GM18861 (cell line): ENCODE results near the gene FGF4.

Source experiments
- ATAC-seq: cut with Tn5 transposase; IDR thresholded peaks from one replicate; pipeline ENCODE4 v1.9.1; 2021; ENCODE audit not compliant: unreplicated experiment

FGF4 gene, protein sequence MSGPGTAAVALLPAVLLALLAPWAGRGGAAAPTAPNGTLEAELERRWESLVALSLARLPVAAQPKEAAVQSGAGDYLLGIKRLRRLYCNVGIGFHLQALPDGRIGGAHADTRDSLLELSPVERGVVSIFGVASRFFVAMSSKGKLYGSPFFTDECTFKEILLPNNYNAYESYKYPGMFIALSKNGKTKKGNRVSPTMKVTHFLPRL

DNA sequence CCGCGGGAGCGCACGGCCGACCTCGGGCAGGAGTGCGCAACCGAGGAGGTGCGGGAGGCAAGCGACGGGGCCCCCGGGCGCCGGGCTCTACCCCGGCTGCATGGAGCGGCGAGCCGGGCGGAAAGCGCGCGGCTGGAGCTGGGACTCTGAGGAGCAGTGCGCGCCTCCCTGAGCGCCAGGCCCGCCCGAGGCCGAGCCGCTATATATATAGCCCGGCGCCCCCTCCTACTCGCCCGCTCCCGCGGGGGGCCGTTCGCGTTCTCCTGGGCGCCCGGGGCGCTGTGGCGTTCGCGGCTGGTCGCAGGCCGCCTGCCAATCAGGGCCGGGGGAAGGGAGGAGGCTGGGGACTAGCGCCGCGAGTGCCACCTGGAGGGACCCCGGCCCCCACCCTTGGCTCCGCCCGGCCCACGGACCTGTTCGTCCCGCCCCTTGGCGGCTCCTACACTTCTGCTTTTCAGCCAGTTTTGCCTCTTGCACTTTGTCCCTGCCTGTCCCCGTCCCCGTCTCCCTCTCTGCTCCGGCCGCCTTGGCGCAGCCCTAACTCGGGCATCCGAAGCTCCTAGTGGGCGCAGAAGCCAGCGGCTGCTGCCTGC lies at the start of gene FGF4:
Gene FGF4 (minus strand): TSS at position 179 of the 593 bp plus-strand sequence. CDS start 257 bp downstream, outside the sequence.
- no peak for ATAC-seq

DNA sequence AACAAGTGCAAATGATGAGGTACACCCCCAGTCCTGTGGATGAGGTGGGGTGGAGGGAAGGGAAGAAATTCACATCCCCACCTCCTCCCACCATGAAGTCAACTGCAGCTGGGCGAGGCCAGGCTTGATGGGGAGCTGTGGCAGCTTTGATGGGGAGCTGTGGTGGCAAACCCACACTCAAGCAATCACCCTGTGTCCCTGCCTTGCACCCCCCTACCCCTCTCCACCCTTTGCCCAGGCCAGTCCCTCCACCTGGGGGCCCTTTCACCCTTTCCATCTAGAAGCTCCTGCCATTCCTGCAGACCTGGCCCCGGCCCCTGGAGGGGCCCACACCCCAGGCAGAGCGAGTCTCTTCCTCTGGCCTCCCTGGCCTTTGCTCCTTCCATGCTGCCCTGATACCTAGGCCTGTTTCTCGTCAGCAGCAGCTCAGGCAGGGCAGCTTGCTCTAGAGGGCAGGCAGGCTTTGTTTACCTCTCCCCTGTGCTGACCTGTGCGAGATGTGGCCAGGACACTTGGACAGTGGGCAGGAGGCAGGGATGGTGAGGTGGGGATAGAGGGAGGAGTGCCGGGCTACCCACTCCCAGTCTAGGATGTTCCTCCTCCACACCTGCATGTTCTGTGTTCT lies 48.6 kb upstream of the FGF4 start:
- ATAC-seq = no peak

DNA sequence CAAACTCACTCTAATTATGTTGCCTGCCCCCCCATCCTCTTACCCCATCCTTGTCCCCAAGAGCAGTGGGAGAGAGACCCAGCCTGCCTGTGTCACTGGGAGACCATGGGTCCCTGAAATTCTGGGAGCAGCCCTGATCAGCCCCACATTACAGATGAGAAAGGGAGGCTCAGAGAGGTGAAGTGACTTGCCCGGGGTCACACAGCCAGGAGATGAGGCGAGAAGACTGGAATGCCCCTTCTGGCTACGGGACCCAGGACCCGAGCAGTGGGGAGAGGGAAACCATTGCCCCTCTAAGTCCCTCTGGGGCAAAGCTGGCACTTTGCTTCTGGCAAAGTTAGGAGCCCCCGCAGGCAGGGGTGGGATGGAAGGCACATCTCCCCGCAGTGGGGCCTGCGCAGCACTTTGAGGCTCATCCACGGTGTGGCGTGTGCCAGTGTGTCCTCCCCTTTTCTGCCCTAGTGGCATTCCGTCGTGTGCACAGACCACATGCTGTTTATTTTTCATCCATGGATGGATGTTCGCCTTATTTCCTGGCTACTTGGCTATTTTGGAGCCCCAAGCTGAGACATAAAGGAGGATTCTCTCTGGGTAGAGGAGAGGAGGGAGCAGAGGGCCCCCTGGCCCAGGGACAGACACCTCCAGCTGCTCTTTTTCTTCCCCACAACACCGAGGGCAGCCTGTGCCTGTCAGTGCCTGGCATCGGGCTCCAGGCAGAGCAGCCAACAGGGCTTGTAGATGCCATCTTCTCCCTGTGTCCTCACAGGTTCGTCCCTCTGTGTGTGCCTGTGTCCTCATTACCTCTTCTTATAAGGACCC lies 47.7 kb upstream of the FGF4 start:
- no peak for ATAC-seq

DNA sequence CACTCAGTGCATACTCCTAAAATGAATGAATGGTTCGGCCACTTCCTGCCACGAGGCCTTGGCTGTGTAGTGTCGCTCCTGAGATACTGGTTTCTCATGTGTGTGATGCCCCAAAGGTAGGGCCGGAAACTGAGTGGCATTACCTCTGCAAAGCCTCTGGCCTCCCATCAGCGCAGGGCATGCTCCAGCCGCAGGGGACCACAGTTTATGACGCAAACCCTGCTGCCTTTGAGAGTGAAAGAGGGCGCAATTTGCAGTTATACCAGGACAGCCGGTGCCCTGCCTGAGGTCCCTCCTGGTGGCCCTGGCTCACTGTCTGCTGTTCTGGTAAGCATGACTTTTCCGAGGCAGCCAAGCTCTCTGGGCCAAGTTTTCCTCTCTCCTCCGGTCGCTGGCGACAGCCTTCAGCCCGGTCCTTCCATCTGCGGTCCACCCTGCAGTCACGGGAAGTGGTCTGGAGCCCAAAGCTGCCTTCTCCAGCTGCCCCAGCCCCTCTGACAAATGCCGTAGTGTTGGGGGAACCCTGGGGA lies 46.4 kb upstream of the FGF4 start:
- ATAC-seq = no peak

DNA sequence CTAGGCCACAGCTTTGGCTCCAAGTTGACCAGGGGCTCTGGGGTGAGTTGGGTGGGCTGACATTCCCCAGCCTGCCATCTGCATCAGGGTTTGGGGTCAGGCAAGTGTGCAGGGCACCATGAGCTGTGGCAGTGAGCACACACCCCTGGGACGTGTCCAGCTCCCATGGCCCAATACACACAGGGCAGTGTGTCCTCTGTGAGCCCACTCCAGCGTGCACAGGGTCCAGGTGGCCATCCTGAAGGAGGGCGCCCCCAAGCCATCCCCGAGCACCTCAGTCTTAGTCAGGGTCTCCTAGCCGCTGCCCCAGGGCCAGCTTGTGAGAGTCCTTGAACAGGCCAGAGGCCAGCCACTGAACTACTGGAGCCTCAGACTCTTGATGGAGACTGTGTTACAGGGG lies 45.3 kb upstream of the FGF4 start:
- ATAC-seq = no peak

GRCh38 chr11:69819541-69820070 lies 44.5 kb upstream of the FGF4 start:
- no peak for ATAC-seq

- no peak for ATAC-seq
Observed at GRCh38 chr11:69818603-69819441, 43.7 kb upstream of the FGF4 start, which contains the start of gene FGF3. Gene FGF3 (minus strand): TSS chr11:69819416. CDS start chr11:69818933, 483 bp downstream.

- ATAC-seq = no peak
Observed at GRCh38 chr11:69818231-69818602, 43.1 kb upstream of the FGF4 start.

- no peak for ATAC-seq
Observed at GRCh38 chr11:69817265-69818230, 42.4 kb upstream of the FGF4 start.

- ATAC-seq = no peak
Observed at GRCh38 chr11:69816671-69817070, 41.5 kb upstream of the FGF4 start.

DNA sequence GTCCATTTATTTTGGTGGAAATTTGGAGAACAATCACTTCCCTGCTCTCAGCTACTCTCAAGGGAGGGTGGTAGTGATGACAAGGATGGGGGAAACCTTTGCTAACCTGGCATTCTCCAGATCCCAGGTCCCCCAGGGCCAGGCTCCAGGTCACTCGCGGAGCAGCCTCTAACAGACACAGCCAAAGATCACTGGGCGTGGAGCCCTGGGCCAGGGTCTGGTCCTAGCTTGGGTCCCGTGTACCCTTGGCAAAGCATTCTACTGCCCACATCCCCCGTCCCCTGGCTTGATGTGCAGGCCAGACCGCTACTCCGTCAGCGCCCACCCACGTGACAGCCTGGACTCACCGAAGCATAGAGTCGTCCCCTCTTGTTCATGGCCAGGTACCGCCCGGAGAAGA lies 40.8 kb upstream of the FGF4 start:
- no peak for ATAC-seq

DNA sequence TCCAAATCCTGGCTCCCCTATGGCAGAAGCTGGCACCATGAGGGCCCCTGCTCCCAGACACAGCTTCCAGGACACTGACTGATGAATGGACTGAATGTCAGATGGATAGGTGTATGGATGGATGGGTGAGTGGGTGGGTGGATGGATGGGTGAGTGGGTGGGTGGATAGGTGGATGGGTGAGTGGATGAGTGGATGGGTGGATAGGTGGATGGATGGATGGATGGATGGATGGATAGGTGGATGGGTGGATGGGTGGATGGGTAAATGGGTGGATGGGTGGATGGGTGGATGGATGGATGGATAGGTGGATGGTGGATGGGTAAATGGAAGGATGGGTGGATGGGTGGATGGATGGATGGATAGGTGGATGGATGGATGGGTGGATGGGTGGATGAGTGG lies 39.8 kb upstream of the FGF4 start:
- no peak for ATAC-seq

DNA sequence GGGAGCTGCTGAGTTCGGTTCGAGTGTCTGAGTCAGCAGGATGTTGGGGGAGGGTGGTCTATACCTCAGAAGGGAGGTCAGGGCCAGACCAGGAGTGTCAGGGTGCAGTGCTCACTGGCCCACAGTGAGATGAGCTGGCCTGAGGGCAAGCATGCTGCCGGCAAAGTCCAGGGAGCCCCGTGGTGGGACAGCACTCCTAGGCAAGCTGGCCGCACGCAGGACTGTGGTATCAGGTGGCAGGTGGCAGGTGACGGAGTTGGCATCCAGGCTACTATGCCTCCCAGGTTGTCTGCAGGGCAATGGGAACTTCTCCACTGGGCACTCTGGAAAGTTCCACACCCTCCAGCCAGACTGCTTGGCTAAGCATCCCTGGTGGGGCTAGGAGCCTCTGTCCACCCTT lies 39.3 kb upstream of the FGF4 start:
- no peak for ATAC-seq

- no peak for ATAC-seq
Observed at GRCh38 chr11:69813839-69814238, 38.7 kb upstream of the FGF4 start.

DNA sequence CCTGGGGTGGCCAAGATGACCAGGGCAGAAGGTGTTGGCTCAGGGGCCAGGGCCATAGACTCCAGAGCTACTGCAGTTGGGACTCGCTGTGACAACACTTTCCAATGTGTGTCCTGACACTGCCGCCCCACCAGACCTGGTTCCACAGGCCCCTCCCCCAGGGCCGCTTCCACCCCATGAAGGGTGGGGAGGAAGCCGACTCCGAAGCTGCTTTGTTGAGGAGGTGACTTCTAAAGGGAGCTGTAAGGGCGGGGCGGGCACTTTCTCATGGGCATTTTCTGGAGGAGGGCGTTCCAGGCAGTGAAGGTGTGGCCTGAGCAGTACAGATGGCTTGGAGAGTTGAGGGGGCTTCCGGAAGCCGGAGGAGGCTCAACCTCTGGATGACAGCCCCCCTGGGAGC lies 37.8 kb upstream of the FGF4 start:
- ATAC-seq = no peak

- no peak for ATAC-seq
Observed at GRCh38 chr11:69812256-69812655, 37.1 kb upstream of the FGF4 start.

- no peak for ATAC-seq
Observed at GRCh38 chr11:69811431-69811830, 36.3 kb upstream of the FGF4 start.

GRCh38 chr11:69810289-69811118 lies 35.4 kb upstream of the FGF4 start:
- ATAC-seq = no peak
